Testis (tissue), 3 donors: ENCODE results near the gene NUP205. TPM values are rescaled to one million over a fixed set of nuclear protein-coding genes. Genes with fewer than 3 reads are reported as not detected.
"Not testable (repeated sequence)": the region's sequence is repeated elsewhere in the genome, so short reads cannot be mapped to it uniquely, and the experiment has no call there.

ENCODE experiments used
- DNase-seq: peaks from one replicate; pipeline ENCODE4 v3.0.0-alpha.2; 2019
- H3K27ac ChIP-seq, 2 donors: fragments of 200-600 bp; sonication (generic); one replicate each; pipeline ENCODE4 v1.5.1; 2019
- H3K27me3 ChIP-seq: fragments of 200-600 bp; sonication (generic); one replicate; pipeline ENCODE4 v1.5.1; 2019
- H3K36me3 ChIP-seq: fragments of 200-600 bp; sonication (generic); one replicate; pipeline ENCODE4 v1.5.1; 2017; ENCODE audit warnings: low read depth; ENCODE audit errors: missing control alignments
- H3K4me1 ChIP-seq: fragments of 200-600 bp; sonication (generic); one replicate; pipeline ENCODE4 v1.5.1; 2019
- H3K4me3 ChIP-seq, 2 donors: fragments of 200-600 bp; sonication (generic); one replicate each; pipeline ENCODE4 v1.5.1; 2017 to 2019
- H3K9me3 ChIP-seq: fragments of 200-600 bp; sonication (generic); one replicate; pipeline ENCODE4 v1.5.1; 2017
- POLR2A ChIP-seq: fragments of 450-650 bp; IDR thresholded peaks from one replicate; pipeline ENCODE4 v1.6.1; 2017; ENCODE audit warnings: antibody characterized with exemption, mild to moderate bottlenecking, moderate library complexity
- WGBS, 2 donors: methylation state at CpG; one replicate each; pipeline ENCODE4 v1.1.5; 2018; 5-methylcytosine and 5-hydroxymethylcytosine counted together
- intact Hi-C: fragments of 100-400 bp; cut with DNase I; formaldehyde crosslinking; loops from one replicate; pipeline ENCODE4 v1.15.1; 2023; ENCODE audit warnings: low total_unique reads
- polyA plus RNA-seq: library from polyadenylated mRNA; stranded (reverse); fragments of 350-450 nt; fragmentation: Illumina TruSeq; extraction: RNeasy Lipid Tissue Mini Kit (QIAGEN cat#74804); gene quantifications from one replicate; pipeline ENCODE4 v1.2.3, GENCODE V29; 2014; ENCODE audit warnings: low read depth, low replicate concordance; ENCODE audit not compliant: insufficient read depth
- total RNA-seq, 2 donors: library from RNA; depleted of rRNA; stranded (reverse); fragments of >200 nt; gene quantifications; one replicate each; pipeline ENCODE4 v1.2.3, GENCODE V29; 2016
- TF ChIP-seq, protein P1 (sequence below), 3 experiments: fragments of 450-650 bp in 2 of 3; fragments of 200-600 bp in 1 of 3; sonication (generic) in 1 of 3; IDR thresholded peaks; one replicate each; pipeline ENCODE4 v1.5.1; 2016 to 2019; ENCODE audit warnings: antibody characterized with exemption in 3 of 3, mild to moderate bottlenecking in 2 of 3, moderate library complexity in 1 of 3

Gene NUP205
- total and polyA plus RNA-seq, 3 donors from 2014 or later = 47.8 to 77.2 (median 73.6) TPM

DNA sequence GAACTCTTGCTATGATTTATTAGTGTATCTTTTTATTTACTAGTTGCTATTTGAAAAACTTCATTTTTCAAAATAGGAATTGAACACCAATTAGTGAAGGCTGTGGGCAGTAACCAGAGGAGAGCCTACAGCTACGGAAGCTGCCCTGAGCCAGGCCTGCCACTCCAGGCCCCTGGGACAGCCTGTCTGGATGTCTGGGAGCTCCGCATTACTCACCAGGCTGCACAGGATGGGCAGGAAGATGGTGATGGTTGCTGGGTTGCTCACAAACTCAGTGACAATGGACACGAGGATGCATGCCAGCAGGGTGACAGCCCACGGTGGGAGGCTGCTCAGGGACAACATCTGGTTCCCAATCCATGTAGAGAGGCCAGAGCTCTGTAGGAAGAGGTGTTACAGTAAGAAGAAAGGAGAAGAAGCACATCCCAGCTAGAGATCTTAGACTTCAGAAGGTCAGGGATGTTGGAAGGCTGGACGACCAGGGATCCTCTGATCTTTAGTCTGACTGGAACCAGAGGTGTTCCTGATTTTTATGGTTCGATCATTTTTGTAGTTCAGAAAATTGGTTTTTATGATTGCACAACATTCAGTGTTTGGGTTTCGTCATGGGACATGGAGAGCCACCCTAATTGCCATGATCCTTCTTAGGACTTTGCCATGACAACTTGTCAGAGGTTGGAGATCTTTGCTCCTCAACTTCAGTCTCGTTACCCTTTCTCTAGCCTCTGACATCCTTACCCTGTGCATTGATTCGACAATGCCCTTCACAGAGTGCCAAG lies 127.8 kb downstream of the NUP205 start:
- 84 to 93% methylated on average over 9 of the region's 9 CpGs for WGBS, 2 donors
- Histone ChIP-seq H3K27ac (no peak overlapping the region), H3K27me3 (no peaks in the 10 kb centered on the region), H3K4me3 (no peak overlapping the region), H3K9me3 (no peaks in the 10 kb centered on the region), H3K36me3 (no peaks in the 10 kb centered on the region), H3K4me1 (no peaks in the 10 kb centered on the region)
- TF ChIP-seq POLR2A = no peak
- TF ChIP-seq, protein P1, sequence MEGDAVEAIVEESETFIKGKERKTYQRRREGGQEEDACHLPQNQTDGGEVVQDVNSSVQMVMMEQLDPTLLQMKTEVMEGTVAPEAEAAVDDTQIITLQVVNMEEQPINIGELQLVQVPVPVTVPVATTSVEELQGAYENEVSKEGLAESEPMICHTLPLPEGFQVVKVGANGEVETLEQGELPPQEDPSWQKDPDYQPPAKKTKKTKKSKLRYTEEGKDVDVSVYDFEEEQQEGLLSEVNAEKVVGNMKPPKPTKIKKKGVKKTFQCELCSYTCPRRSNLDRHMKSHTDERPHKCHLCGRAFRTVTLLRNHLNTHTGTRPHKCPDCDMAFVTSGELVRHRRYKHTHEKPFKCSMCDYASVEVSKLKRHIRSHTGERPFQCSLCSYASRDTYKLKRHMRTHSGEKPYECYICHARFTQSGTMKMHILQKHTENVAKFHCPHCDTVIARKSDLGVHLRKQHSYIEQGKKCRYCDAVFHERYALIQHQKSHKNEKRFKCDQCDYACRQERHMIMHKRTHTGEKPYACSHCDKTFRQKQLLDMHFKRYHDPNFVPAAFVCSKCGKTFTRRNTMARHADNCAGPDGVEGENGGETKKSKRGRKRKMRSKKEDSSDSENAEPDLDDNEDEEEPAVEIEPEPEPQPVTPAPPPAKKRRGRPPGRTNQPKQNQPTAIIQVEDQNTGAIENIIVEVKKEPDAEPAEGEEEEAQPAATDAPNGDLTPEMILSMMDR (IDR thresholded peaks at IDR 0.05) = no peak
- DNase-seq = no peak
- intact Hi-C loops = no loop called here

DNA sequence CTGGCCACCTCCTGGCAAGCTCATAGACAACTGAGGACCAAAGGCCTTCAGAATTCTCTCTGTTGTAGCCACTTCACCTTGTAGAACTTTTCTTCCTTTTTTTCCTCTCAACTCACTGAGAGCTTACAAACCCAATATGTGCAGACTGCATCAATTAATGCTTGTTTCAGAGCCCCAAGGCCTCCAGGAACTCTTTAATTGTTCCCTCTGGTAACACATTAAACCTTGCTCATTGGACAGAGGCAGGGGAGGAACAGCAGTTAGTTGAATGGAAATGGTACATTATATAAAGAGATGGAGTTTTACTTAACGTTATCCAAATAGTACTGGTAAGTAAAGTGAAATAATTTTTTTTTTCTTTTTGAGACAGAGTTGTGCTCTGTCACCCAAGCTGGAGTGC lies 129.7 kb downstream of the NUP205 start:
- no peaks in the 10 kb centered on the region for H3K36me3 ChIP-seq
- no peaks in the 10 kb centered on the region for H3K9me3 ChIP-seq
- no peak overlapping the region for H3K27ac ChIP-seq
- no peaks in the 10 kb centered on the region for H3K4me1 ChIP-seq
- DNase-seq = no peak
- TF ChIP-seq POLR2A = no peak
- 0 to 12% methylated on average over 1 of the region's 1 CpG for WGBS, 2 donors
- H3K27me3 ChIP-seq = no peaks in the 10 kb centered on the region
- no peak overlapping the region for H3K4me3 ChIP-seq
- intact Hi-C loops = no loop called here

DNA sequence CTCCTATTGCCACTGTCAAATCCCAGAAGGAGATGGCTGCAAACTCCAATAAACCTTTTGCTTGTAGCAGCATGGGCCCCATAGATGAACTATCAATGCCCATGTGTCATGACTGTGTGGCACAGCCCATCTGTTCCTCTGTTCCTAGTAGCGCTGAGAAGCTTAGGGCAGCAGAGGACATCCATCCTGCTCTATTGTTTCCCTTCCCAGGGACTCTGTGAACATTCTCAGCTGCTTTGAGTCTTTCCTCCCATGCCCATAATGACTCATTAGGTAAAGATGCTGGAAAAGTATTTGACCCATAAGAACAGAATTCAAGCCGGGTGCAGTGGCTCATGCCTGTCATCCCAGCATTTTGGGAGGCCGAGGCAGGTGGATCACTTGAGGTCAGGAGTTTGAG lies 132.8 kb downstream of the NUP205 start:
- Histone ChIP-seq H3K36me3 (no peaks in the 10 kb centered on the region), H3K27ac (no peak overlapping the region), H3K27me3 (no peaks in the 10 kb centered on the region), H3K4me1 (peaks cover 6% of the 10 kb centered on the region), H3K9me3 (no peaks in the 10 kb centered on the region), H3K4me3 (no peak overlapping the region)
- intact Hi-C loops = no loop called here
- DNase-seq = no peak
- TF ChIP-seq POLR2A = no peak
- TF ChIP-seq, protein P1 (IDR thresholded peaks at IDR 0.05) = no peak
- 92 to 94% methylated on average over 3 of the region's 3 CpGs for WGBS, 2 donors

DNA sequence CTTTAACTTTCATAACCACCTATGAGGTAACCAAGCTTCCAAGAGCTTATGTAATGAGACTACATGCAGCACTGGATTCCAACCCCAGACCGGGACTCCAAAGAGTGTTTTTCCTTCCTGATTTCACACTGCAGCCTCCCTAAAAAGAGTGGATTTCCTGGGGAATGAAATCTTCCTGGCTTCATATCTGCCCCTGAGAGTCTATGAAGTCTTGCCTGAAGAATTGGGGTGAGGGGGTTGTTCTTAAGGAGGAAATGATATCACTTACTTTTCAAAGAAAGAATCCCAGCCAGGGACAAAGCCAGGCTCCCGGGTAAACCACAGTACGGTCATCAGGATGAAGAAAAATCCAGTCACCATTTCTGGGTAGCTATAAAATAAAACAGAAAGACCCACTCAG lies 134.3 kb downstream of the NUP205 start:
- no peak overlapping the region for H3K4me3 ChIP-seq
- intact Hi-C loops = no loop called here
- H3K9me3 ChIP-seq = no peaks in the 10 kb centered on the region
- H3K36me3 ChIP-seq = no peaks in the 10 kb centered on the region
- no peak for DNase-seq
- peaks cover 16% of the 10 kb centered on the region for H3K4me1 ChIP-seq
- H3K27ac ChIP-seq = no peak overlapping the region
- no peaks in the 10 kb centered on the region for H3K27me3 ChIP-seq
- 59 to 75% methylated on average over 3 of the region's 3 CpGs for WGBS, 2 donors
- TF ChIP-seq POLR2A = no peak
- TF ChIP-seq, protein P1 (IDR thresholded peaks at IDR 0.05) = no peak

DNA sequence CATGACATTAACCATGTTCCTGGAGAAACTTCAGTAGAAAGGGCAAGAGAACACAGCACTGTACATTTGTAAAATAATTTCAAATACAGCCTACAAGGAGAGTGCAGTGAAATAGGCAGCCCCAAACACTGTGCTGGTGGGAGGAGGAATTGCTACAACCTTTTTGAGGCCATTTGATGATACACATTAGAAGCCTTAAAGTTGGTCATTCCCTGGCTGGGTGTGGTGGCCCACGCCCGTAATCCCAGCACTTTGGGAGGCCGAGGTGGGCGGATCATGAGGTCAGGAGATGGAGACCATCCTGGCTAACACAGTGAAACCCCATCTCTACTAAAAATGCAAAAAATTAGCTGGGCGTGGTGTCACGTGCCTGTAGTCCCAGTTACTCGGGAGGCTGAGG lies 134.9 kb downstream of the NUP205 start:
- H3K36me3 ChIP-seq, DNase-seq, intact Hi-C loops, H3K27ac ChIP-seq, H3K27me3 ChIP-seq, H3K4me3 ChIP-seq, H3K9me3 ChIP-seq: not testable (repeated sequence)
- 88 to 96% methylated on average over 7 of the region's 7 CpGs for WGBS, 2 donors
- peaks cover 18% of the 10 kb centered on the region for H3K4me1 ChIP-seq

DNA sequence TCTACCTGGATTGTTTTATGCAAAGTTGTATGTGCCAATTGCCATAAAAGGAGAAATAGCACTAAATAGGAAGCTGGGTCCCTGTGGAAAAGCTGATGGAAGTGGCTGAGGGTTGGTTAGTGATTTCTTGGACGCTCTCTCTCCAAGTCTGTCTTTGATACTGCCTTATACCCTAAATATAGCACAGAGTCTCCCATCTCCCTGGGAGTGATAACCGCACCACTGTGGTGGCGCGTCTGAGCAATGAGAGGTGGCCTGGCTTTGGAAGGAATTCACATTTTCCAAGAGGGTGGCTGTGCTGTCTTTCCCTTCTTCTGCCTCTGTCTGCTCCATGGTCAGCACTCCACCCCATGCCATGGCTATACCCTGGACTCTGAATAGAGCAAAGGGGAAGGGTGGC lies 135.8 kb downstream of the NUP205 start:
- Histone ChIP-seq H3K9me3 (no peaks in the 10 kb centered on the region), H3K27me3 (no peaks in the 10 kb centered on the region), H3K36me3 (no peaks in the 10 kb centered on the region), H3K27ac (no peak overlapping the region), H3K4me3 (no peak overlapping the region), H3K4me1 (peaks cover 18% of the 10 kb centered on the region)
- DNase-seq = no peak
- WGBS, 2 donors = 83 to 91% methylated on average over 3 to 4 of the region's 4 CpGs
- no peak for TF ChIP-seq POLR2A
- TF ChIP-seq, protein P1 (IDR thresholded peaks at IDR 0.05) = no peak
- intact Hi-C loops = no loop called here
